Caki2 (cell line): ENCODE data around the gene PLEKHA8. TPM values are rescaled to one million over a fixed set of nuclear protein-coding genes. Genes with fewer than 3 reads are reported as not detected.
A peak's percentile ranks its signal among the peaks of the same experiment; 100 is the strongest.
"Not testable (repeated sequence)": the region's sequence is repeated elsewhere in the genome, so short reads cannot be mapped to it uniquely, and the experiment has no call there.

Experiments
- DNase-seq: peaks from one replicate; pipeline ENCODE4 v3.0.0-alpha.2; 2015; ENCODE audit warnings: low read depth
- in situ Hi-C: cut with HindIII; loops from 2 replicates; pipeline ENCODE4 v1.10.0; 2016; ENCODE audit warnings: low sequenced_read_pairs, low pct_unique_long_range_greater_than_20kb, mixed read lengths
- total RNA-seq: library from RNA; depleted of rRNA; stranded (reverse); fragments of >200 nt; shearing (Covaris generic); gene quantifications from 2 replicates; pipeline ENCODE4 v1.2.3, GENCODE V29; 2014; ENCODE audit warnings: low replicate concordance

PLEKHA8 gene
- total RNA-seq, 1 experiment from 2014 or later: 19.3 TPM

DNA sequence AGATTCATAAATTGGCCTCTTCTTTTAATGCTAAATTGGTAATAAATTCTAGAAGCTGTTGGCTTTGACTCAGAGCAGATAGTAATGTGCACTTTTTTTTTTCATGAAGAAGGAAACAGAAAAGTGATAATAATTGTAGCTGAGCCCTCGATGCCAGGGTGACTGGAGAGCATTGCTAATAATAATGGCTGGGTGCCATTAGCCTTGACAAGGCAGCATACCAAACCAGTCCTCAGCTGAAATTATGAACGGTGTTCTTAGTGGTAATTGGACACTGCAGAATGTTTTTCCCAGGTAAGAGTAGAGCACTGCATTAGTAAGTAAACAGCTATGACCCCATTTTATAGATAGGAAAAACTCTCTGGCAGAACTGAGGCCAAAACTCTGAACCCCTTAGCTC, 18.9 kb downstream of the PLEKHA8 start:
- DNase-seq: no peak
- in situ Hi-C loops: no loop called here

DNA sequence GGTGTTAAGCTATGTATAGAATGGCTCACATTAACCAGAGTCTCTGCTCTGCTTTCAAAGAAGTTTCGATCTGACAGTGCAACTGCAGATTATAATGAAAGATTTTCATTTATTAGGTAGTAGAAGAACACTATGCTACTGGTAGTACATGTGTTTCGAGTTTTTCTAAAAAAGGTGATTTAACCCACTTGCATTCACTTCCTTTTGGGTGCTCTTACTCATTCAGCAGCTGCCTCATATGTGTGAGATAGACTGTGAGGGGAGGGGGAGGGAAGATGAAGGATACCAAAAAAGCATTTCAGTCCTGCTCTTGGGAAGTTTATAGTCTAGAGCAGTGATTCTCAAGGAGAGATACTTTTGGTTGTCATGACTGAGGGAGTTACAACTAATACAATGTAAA, 20.4 kb downstream of the PLEKHA8 start:
- DNase-seq: no peak
- in situ Hi-C loops: no loop called here

DNA sequence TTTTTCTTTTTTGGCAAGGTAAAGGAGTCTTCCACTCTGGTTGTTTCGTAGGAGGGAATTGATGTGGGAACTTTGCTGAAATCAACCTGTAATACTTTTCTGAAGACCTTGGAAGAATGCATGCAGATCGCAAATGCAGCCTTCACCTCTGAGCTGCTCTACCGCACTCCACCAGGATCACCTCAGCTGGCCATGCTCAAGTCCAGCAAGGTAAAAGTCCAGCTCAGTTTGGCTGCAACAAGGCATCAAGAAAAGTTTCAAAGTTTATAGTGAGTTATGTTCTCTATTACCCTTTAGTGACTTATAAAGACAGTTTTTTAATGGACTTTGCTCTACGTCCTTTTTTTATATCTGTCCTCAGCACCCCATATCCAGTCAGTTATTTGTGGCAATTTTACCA, 21.0 kb downstream of the PLEKHA8 start:
- DNase-seq: no peak
- in situ Hi-C loops: no loop called here

DNA sequence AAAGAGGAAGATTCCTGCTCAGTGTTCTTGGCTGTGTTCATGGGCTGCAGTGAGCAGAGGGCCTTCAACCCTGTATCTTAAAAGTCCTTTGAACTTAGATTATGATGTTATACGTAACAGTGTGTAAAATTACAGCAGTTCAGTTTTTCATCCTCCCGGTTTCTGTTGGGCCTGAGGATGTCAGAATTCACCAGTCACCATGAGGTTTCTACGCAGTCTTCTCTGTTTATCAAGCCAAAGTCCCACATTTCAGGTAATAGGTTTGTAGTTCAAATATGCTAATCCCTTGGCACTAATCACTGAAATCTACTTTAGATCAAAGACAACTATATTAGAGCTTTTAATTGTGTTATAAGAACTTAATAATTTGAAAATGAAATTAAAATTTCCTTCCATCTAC, 24.9 kb downstream of the PLEKHA8 start:
- DNase-seq: no peak
- in situ Hi-C loops: no loop called here

DNA sequence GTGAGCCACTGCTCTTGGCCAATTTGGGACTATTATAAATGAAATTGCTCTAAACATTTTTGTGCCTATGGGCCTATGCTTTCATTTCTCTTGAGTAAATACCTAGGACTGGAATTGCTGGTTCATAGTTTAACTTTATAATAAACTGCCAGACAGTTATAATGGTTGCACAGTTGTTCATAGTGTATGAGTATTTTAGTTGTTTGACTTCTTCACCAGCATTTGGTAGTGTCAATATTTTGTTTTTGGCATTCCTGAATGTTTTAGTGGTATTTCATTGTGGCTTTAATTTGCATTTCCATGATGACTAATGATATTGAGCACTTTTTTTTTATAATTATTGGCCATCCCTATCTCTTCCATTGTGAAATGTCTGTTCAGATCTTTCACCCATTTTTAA, 29.5 kb downstream of the PLEKHA8 start:
- no peak for DNase-seq
- in situ Hi-C loops: no loop called here

DNA sequence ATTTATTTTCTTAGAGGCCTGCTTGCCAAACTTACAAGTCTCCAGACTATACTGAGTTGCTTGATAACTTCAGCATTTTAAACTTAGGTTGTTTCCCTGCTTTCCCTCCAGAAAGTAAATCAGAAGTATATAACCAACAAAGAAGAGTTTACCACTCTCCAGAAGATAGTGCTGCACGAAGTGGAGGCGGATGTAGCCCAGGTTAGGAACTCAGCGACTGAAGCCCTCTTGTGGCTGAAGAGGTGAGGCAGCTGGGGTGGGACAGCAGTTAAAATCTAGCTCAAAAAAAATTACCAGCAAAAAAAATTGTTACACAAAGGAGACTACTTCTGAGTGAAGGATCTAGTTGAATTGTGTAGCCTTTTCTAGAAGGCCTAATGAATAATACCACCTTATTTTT, 33.6 kb downstream of the PLEKHA8 start:
- in situ Hi-C loops: not testable (repeated sequence)
- DNase-seq: peak; percentile 25

DNA sequence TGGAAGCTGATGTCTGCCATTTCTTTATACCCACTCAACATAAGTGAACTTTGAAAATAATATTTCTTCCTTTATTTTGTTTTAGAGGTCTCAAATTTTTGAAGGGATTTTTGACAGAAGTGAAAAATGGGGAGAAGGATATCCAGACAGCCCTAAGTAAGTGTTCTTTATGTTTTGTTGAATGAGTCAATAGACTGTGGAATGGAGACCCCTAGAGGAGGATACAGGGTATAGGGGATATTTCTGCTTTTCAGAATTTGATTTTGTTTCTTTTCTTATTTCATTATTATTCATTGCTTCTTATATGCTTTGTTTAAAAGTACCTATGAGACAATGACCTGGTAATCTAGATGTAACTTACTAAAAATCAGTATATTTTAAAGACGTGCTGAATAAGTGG, 34.4 kb downstream of the PLEKHA8 start:
- in situ Hi-C loops: no loop called here
- DNase-seq: peak; percentile 33

DNA sequence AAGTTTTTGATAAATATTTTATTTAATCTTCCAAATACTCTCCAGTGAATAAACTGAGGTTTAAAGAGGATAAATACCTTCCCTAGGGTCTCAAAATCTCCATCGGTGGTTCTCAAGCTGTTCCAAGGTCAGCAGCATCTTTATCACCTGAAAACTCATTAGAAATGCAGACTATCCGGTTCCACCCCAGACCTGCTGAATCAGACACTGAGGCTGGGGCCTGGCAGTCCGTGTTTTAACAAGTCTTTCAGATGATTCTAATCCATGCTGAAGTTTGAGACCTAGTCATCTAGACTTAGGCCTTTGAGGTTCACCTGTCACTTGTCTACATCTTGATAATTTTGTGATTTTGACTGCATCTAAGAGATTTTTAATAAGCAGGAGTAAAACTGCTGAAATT, 37.5 kb downstream of the PLEKHA8 start:
- in situ Hi-C loops: no loop called here
- no peak for DNase-seq

DNA sequence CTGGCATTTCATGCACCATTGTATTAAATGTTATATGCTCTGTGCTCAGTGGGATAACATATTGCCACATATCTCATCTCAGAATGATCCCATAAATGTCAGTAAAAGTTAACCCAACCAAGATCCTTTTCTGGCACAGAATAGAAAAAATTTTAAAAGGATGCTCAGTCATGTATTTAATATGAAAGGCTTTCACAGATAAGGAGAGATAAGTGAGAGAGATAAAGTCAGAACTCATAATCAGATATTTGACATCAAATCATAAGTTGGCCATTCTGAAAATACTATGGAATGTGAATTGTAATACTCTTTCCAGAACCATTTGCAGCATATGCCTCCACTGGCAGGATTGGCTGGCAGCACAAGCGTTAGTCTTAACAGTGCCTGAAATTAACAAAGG, 38.5 kb downstream of the PLEKHA8 start:
- in situ Hi-C loops: no loop called here
- DNase-seq: no peak

DNA sequence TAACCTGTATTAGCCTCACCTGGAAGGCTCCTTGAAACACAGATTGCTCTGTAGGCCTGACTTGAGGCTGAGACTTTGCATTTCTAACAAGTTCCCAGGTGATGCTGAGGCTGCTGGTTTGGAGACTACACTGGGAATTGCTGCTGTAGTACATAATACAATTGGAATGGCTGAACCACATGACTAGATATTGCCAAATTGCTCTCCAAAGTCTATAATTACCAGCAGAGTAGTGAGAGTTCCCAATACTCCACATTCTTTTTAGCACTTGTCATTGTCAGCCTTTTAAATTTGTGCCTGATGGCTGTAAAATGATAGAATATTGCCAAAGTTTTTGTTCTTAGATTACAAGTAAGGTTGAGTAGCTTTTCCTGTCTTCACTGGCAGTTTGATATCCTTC, 39.9 kb downstream of the PLEKHA8 start:
- in situ Hi-C loops: no loop called here
- DNase-seq: no peak

DNA sequence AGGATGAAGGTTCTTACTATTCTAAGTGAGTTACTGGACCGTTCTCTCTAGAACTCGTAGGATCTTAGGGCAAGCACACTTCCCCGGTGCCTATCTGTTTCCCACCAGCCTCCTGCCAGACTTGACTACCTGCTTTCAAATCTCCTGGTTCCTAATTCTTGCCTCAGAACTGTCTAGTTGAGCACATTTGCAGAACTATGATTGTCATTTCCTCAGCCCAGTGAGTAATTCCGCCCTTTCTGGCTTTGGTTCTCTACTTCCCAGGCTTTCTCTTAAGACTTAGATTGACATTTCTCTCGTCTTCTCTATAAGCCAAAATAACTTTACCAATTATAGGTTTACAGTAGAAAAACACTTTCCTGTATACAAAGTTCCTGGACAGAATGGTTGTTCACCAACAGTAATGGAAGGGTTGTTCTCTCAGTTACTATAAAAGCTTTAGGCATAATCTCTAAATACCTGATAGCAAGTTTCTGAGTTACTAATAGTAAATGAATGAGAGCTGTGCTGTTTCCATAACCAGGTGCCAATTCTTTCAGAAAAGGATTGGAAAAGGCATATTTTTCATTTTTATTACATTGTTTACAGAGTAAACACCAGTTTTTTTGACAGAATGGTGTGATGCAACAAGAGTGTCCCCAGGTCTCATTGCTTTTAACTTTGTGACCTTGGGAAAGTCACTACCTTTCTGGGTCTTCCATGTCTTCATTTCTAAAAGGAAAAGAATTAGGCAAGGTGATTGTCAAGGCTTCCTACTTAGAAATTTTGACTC, 41.1 kb downstream of the PLEKHA8 start:
- in situ Hi-C loops: no loop called here
- no peak for DNase-seq

DNA sequence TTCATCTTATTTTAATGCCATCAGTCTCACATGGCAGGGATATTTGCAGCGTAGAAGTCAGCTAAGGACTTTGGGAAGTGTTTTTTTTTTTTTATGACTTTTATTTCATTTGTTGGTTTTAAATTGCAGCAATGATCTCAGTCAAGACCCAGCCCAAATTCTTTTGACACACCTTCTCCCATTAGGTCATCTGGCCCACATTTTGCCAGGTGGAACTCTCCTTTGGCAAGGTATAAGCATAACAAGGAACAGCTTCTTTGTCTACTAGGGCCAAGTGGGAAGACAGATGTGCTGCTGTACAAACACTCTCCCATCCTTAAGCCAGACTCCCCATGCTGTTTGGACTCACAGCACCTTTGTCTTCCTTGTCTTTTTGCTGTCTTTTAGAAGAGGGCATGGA, 41.8 kb downstream of the PLEKHA8 start:
- no peak for DNase-seq
- in situ Hi-C loops: no loop called here

DNA sequence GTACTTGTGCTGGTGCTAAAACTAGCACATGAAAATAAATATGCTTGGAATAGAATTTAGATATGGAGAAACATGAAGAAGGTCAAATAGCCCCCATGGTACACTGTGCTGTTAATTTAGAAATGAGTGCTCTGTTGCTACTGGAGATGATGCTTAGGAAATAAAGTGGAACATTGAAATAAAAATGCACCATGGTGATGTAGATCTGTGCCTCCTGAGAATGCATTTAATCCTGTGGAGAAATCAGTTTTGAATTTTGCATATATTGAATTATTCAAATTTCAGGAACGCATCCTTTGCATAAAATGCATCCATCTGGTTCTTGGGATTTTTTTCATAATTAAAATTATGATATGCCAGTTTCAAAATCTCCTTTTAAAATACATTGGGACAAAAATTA, 44.5 kb downstream of the PLEKHA8 start:
- in situ Hi-C loops: no loop called here
- DNase-seq: no peak

DNA sequence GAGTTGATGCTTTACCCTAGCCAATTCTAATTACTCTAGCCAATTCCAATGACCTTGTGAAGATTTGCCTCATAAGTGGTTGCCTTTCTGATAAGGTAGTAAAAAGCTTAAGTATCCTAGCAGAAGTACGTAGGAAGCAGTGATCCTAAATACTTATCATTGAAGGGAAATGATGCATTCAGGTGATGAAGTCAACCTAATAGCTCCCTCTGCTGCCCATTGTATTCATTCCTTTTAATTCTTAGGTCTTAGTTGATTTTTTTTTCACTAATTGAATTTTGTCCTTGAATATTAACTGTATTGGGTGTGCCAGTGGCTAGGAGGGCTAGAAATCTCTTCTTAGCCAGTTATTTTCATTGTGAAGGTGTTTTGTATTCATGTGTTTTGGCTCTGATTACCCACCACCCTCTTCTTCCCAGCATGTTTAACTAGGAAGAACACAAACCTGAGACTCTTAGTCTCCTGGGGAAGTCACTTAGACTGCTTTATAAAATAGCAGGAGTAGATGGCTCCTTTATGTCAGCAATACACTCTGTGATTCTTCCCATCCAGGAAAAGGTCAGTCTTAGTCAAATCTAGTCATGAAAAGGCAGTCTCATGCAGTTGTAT, 46.3 kb downstream of the PLEKHA8 start:
- DNase-seq: peak; percentile 14
- in situ Hi-C loops: no loop called here

DNA sequence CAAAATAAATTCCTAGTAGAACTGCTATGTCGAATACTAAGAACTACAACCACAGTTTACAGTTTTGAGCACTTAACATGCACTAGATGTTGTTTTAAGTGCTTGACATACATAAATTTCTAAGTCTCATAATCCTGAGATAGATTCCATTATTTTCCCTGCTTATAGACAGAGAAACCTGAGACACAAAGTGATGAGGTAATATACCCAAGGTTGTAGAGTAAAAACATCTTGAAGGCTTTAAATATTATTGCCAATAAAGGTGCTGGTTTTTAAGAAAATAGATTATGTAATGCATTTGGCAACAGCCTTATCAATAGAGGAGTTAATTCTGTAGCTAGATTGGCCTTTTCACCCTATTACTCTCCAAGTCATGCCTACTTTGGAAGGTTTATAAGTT, 48.2 kb downstream of the PLEKHA8 start:
- no peak for DNase-seq
- in situ Hi-C loops: no loop called here

DNA sequence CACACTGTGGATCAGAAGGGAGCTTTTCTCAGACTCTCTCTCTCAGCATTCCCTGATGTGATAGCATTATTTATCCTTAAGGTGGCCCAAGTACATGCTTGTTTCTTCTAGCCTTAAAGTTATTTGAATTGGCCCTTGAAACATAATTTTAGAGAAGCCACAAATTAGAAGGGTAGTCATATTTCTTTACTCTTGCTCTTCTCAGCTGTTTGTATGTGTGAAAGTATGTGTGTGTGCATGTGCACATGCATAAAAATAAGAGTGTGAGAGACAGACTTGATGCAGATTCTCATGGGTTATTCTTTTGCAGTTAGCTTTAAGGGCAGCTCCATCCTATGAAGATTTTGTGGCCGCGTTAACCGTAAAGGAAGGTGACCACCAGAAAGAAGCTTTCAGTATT, 50.1 kb downstream of the PLEKHA8 start:
- in situ Hi-C loops: no loop called here
- DNase-seq: no peak

DNA sequence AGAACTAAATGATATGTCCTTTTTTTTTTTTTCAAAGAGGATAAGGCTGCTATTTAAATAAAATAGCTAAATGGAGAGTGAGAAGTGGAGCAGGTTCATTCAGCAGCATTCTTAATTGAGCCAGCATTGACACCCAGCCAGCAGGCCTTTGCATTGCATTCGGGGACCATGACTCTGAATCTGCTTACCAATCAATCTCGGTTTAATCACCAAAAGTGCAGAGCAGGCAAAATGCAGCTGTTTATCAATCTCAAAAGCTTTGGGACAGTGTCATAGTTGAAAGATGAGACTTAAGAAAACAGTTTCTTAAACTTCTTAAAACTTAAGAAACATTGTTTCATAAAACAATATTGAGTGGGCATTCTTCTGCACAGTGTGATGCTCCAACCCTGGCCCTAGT, 51.7 kb downstream of the PLEKHA8 start:
- no peak for DNase-seq
- in situ Hi-C loops: no loop called here

DNA sequence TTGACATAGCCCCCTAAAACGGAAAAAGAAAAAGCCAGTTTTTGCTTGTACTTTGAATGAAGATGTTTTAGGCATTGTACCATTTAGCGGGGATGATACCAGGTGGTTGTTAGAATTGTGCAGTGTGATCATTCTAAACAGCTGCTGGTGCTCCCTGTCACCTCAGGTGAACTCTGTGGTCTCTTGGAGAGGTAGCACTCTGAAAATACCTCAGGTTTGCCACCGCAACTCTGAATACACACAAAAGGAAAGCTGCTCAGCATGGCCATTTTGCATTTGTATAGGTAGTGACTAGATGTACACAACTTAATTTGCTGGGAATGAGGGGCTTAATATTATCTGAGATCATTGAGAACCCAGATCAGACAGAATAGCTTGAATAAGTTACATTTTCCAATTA, 52.6 kb downstream of the PLEKHA8 start:
- no peak for DNase-seq
- in situ Hi-C loops: no loop called here

DNA sequence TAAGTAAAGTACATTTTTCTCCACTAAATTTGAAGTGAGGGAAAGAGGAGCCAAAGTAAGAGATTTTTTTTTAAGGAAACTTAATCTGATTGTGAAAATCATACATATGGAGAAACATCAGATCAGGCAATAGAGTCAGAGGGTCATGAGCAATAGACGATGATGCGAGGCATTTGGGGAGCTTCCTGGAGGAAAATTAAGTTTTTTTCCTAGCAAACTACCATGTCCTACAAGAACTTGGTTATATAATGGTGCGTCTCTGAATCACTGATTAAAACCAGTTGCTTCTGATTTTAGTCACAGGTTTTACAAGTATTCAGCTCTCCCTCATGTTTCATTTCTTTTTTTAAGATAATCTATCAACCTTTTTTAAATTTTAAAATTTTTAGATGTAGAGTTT, 54.5 kb downstream of the PLEKHA8 start:
- in situ Hi-C loops: no loop called here
- no peak for DNase-seq

DNA sequence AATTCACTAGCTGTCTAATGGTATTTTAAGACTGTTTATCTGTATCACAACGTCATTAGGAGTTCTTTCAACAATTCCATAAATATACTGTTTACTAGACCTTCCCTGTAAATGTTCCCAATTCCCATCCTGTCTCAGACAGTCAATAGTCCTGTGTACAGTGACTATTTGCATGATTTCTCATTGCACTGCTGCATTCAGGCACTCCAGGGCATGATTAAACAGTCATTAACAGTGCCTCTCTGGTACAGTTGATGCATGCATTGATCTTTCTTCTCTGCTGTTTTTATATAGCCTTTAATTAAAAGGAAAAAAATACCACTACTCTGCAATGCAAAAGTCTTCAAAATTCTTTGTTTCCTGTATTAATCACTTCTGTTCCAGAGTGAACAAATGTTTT, 55.1 kb downstream of the PLEKHA8 start:
- in situ Hi-C loops: no loop called here
- no peak for DNase-seq
